ENCODE measurements around the gene TAS2R10.

TAS2R10 gene

DNA sequence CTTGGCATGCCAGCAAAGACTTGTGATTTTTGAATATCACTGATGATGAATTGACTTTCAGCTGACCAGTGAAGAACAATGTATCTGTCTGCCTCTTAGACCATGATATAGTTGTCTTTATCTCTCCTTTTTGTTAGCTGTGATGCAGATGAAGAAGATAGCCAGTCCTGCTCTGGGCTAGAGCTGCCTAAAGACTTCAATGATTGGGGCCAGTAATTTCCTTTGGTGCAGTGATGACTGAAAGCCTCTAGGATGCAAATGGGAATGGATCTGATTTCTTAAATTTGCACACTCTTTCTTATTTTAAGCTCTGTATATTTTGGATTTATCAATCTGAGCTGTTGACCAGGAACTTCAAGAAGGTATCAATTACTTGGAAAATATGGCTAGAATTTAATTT is 16.1 kb downstream of the TAS2R10 start, which contains the start of gene TAS2R9:
Gene TAS2R9, minus strand, starts transcription at position 101 of the 400 bp plus-strand sequence. Its CDS starts 93 bp downstream, at position 8.
- TF ChIP-seq TEAD4 (IDR thresholded peaks at IDR 0.05) (no peak), FOXM1 (IDR thresholded peaks at IDR 0.05; ENCODE audit: borderline replicate concordance, low read depth) (no peak), EGR1 (IDR thresholded peaks at IDR 0.05) (no peak), YY1 (IDR thresholded peaks at IDR 0.05; ENCODE audit: low read depth) (no peak), TAF1 (IDR thresholded peaks at IDR 0.05; ENCODE audit: low read depth) (no peak), TCF12 (IDR thresholded peaks at IDR 0.05; ENCODE audit: low read depth) (no peak), CEBPB (IDR thresholded peaks at IDR 0.05) (no peak), ZBTB7A (IDR thresholded peaks at IDR 0.05; ENCODE audit: low read depth) (no peak), NFIC (IDR thresholded peaks at IDR 0.05) (no peak), CREB1 (IDR thresholded peaks at IDR 0.05; ENCODE audit: low read depth) (no peak), EP300 (IDR thresholded peaks at IDR 0.05; ENCODE audit: borderline replicate concordance) (no peak), RAD21 (IDR thresholded peaks at IDR 0.05; ENCODE audit: low read depth) (no peak)
- TF ChIP-seq, protein P1, sequence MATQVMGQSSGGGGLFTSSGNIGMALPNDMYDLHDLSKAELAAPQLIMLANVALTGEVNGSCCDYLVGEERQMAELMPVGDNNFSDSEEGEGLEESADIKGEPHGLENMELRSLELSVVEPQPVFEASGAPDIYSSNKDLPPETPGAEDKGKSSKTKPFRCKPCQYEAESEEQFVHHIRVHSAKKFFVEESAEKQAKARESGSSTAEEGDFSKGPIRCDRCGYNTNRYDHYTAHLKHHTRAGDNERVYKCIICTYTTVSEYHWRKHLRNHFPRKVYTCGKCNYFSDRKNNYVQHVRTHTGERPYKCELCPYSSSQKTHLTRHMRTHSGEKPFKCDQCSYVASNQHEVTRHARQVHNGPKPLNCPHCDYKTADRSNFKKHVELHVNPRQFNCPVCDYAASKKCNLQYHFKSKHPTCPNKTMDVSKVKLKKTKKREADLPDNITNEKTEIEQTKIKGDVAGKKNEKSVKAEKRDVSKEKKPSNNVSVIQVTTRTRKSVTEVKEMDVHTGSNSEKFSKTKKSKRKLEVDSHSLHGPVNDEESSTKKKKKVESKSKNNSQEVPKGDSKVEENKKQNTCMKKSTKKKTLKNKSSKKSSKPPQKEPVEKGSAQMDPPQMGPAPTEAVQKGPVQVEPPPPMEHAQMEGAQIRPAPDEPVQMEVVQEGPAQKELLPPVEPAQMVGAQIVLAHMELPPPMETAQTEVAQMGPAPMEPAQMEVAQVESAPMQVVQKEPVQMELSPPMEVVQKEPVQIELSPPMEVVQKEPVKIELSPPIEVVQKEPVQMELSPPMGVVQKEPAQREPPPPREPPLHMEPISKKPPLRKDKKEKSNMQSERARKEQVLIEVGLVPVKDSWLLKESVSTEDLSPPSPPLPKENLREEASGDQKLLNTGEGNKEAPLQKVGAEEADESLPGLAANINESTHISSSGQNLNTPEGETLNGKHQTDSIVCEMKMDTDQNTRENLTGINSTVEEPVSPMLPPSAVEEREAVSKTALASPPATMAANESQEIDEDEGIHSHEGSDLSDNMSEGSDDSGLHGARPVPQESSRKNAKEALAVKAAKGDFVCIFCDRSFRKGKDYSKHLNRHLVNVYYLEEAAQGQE (IDR thresholded peaks at IDR 0.05; ENCODE audit: low read depth): no peak
- TF ChIP-seq, protein P2, sequence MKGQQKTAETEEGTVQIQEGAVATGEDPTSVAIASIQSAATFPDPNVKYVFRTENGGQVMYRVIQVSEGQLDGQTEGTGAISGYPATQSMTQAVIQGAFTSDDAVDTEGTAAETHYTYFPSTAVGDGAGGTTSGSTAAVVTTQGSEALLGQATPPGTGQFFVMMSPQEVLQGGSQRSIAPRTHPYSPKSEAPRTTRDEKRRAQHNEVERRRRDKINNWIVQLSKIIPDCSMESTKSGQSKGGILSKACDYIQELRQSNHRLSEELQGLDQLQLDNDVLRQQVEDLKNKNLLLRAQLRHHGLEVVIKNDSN (IDR thresholded peaks at IDR 0.05): no peak
- TF ChIP-seq, protein P3, sequence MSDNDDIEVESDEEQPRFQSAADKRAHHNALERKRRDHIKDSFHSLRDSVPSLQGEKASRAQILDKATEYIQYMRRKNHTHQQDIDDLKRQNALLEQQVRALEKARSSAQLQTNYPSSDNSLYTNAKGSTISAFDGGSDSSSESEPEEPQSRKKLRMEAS (IDR thresholded peaks at IDR 0.05): no peak

DNA sequence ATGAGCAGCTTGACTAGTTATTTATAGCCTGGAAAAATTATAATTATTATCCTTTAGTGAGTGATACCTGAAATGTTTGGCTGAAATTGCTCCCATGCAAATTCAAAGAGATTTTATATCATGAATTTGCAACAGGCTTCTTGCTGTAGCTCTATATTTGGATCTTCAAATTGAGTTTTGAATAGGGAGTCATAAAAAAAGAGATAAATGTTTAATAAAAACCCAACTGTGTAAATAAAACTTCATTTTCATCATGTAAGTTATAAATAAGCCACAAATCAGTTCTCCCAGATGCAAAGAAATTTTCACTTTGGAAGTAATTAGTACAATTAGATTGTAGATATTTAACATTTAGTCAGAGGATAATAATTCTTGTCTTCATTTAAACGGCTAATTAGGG is 19.0 kb downstream of the TAS2R10 start, which contains the start of gene TAS2R8:
Gene TAS2R8, minus strand, starts transcription at position 101 of the 400 bp plus-strand sequence. CDS start 306 bp downstream, outside the sequence.
- TF ChIP-seq RAD21 (IDR thresholded peaks at IDR 0.05; ENCODE audit: low read depth) (no peak), CREB1 (IDR thresholded peaks at IDR 0.05; ENCODE audit: low read depth) (no peak), NFIC (IDR thresholded peaks at IDR 0.05) (no peak), TCF12 (IDR thresholded peaks at IDR 0.05; ENCODE audit: low read depth) (no peak), TEAD4 (IDR thresholded peaks at IDR 0.05) (no peak), FOXM1 (IDR thresholded peaks at IDR 0.05; ENCODE audit: borderline replicate concordance, low read depth) (no peak), ZBTB7A (IDR thresholded peaks at IDR 0.05; ENCODE audit: low read depth) (no peak), YY1 (IDR thresholded peaks at IDR 0.05; ENCODE audit: low read depth) (no peak), EP300 (IDR thresholded peaks at IDR 0.05; ENCODE audit: borderline replicate concordance) (no peak)
- TF ChIP-seq, protein P2 (IDR thresholded peaks at IDR 0.05): no peak
- TF ChIP-seq, protein P1 (IDR thresholded peaks at IDR 0.05; ENCODE audit: low read depth): no peak
- TF ChIP-seq, protein P3 (IDR thresholded peaks at IDR 0.05): no peak

DNA sequence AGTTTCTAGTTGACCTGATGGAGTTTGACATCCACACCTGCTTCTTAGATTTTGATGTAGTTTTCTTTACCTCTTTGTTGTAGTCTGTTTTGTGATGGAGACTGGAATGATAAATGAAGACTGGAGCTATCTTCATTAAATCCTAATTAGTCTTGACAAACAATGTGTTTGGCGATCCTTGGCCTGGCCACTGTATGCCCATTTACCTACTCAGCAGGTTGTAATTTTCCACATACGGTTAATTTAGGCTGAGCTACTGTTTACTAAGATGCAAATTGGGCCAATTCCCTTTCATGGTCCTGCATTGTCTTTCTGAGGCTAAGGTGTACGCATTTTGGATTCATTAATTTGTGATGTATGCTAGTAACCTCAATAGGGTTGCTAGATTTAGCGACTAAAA is 23.6 kb downstream of the TAS2R10 start, which contains the start of gene TAS2R7:
Gene TAS2R7, minus strand, starts transcription at position 41 of the 400 bp plus-strand sequence. CDS start 57 bp downstream, outside the sequence.
- TF ChIP-seq ZBTB7A (IDR thresholded peaks at IDR 0.05; ENCODE audit: low read depth) (no peak), TAF1 (IDR thresholded peaks at IDR 0.05; ENCODE audit: low read depth) (no peak), FOXM1 (IDR thresholded peaks at IDR 0.05; ENCODE audit: borderline replicate concordance, low read depth) (no peak), TCF12 (IDR thresholded peaks at IDR 0.05; ENCODE audit: low read depth) (no peak), CREB1 (IDR thresholded peaks at IDR 0.05; ENCODE audit: low read depth) (no peak), NFIC (IDR thresholded peaks at IDR 0.05) (no peak), RAD21 (IDR thresholded peaks at IDR 0.05; ENCODE audit: low read depth) (no peak), EP300 (IDR thresholded peaks at IDR 0.05; ENCODE audit: borderline replicate concordance) (no peak), TEAD4 (IDR thresholded peaks at IDR 0.05) (no peak)
- TF ChIP-seq, protein P1 (IDR thresholded peaks at IDR 0.05; ENCODE audit: low read depth): no peak
- TF ChIP-seq, protein P2 (IDR thresholded peaks at IDR 0.05): no peak
- TF ChIP-seq, protein P3 (IDR thresholded peaks at IDR 0.05): no peak

Data from Ishikawa (cell line).